GM21825 (cell line): Measurements from ENCODE around the gene CFAP52.
"Not testable (repeated sequence)": the region's sequence is repeated elsewhere in the genome, so short reads cannot be mapped to it uniquely, and the experiment has no call there.

ENCODE experiments used
- ATAC-seq: cut with Tn5 transposase; IDR thresholded peaks from one replicate; pipeline ENCODE4 v1.9.1; 2021; ENCODE audit warnings: mild to moderate bottlenecking, moderate library complexity; ENCODE audit not compliant: unreplicated experiment

The CFAP52 gene

GRCh38 chr17:9644910-9645751 lies 68.7 kb downstream of the CFAP52 start, which contains the start of gene USP43:
USP43 (plus strand) TSS chr17:9645517; CDS start chr17:9645633, 116 bp downstream.
- no peak for ATAC-seq

- ATAC-seq = no peak
These were observed 69.6 kb downstream of the CFAP52 start for GRCh38 chr17:9645851-9646545.

DNA sequence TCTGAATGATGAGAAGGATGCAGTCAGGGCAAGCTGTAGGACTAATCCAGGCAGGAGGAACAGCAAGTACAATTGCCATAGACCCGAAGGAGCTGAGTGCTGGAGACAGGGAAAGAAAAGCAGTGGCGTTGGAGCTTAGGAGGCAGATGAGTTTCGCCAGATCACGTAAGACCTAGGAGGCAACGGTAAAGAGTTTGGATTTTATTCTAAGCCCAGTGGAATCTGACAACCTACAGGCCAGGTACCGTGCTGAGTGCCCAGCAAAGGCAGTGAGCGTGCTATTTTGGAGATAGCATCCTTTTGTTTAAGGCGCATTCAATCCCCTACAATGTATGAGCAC lies 70.1 kb downstream of the CFAP52 start:
- ATAC-seq = no peak

- ATAC-seq = no peak
These were observed 70.6 kb downstream of the CFAP52 start for GRCh38 chr17:9647014-9647413.

- no peak for ATAC-seq
These were observed 72.2 kb downstream of the CFAP52 start for GRCh38 chr17:9648521-9649110.

GRCh38 chr17:9658593-9659211 lies 82.3 kb downstream of the CFAP52 start:
- ATAC-seq = no peak

GRCh38 chr17:9661027-9661426 lies 84.6 kb downstream of the CFAP52 start:
- ATAC-seq = no peak

- not testable (repeated sequence) for ATAC-seq
These were observed 87.1 kb downstream of the CFAP52 start for GRCh38 chr17:9663511-9663910.

GRCh38 chr17:9666461-9667050 lies 90.1 kb downstream of the CFAP52 start:
- no peak for ATAC-seq

GRCh38 chr17:9668517-9668916 lies 92.1 kb downstream of the CFAP52 start:
- no peak for ATAC-seq

DNA sequence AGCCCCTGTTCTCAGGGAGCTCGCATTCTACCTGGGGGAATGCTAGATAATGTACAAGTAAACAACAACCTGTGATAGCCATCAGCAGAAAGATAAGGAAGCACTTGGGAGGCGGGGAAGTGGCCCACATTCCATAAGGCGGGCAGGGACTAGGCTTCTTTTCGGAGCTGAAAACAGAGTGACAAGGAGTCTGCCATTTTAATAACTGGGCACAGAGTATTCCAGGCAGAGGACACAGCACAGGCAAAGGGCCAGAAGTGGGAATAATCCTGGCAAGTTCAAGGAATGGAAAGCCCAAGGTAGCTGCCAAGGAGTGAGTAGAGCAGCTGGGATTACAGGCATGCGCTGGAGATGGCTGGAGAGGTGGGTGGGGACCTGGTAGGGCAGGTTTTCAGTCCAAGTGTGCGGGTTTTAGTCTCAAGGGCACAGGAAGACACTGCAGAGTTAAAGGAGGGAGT lies 93.1 kb downstream of the CFAP52 start:
- ATAC-seq = no peak

- ATAC-seq = no peak
These were observed 94.2 kb downstream of the CFAP52 start for GRCh38 chr17:9670596-9670995.

DNA sequence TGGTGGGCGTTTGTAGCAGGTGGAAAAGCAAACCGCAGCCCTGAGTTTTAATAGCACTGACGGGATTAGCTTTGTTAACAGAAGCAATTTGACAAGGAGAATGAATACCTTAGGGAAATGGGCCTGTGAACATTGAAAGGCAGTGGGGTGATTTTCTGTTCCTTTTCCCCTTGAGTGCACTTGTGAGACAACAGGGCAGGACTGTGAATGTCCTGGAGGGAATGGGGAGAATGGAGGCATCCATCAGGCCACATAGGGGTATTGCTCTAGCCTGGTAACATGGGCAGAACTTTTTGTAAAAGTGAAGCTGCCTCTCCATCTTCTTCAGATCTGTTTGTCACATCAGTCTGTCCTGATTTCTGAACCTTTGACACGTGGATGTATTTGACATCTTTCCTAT lies 95.1 kb downstream of the CFAP52 start:
- no peak for ATAC-seq

DNA sequence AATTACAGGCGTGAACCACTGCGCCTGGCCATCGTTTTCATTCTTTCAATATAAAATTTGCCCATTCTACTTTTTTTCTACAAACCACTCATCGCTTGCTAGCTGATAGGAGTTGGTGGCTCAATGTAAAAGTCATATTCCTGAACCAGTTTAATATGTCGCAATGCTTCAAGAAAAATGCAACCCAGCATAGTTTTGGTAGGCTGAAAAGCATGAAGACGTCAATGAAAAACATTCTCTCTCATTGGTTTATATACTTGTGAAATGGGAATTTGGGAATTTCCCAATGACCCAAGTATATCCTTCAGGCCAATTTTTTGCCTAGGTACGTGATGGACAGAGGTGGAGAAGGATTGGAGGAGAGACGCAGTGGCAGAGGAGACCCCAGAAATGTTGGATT lies 95.8 kb downstream of the CFAP52 start:
- ATAC-seq = no peak

GRCh38 chr17:9672691-9673090 lies 96.2 kb downstream of the CFAP52 start:
- no peak for ATAC-seq

- no peak for ATAC-seq
These were observed 99.6 kb downstream of the CFAP52 start for GRCh38 chr17:9676084-9676483.

DNA sequence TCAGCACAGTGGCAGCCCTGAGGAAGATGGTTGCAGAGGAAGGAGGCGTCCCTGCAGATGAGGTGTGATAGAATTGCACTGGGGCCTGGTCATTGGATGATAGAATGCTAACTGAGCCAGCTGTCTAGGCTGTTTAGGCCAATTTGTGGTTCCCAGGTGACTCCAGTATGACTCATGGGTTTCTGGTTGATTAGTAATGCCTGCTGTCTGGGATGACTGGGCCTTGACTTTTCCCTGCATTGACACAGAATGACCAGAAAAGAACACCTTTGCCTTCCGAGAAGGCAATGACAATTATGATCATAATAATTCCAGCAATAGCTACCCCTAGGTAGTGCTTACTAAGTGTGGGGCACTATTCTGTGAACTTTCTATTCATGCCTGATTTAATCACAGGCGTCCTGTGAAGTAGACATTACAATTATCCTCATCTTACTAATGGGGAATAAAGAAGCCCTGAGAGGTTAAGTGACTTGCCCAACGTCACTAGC lies 100.4 kb downstream of the CFAP52 start:
- ATAC-seq = no peak

- no peak for ATAC-seq
These were observed 101.0 kb downstream of the CFAP52 start for GRCh38 chr17:9677411-9677810.

GRCh38 chr17:9677896-9678295 lies 101.5 kb downstream of the CFAP52 start:
- ATAC-seq = no peak

GRCh38 chr17:9684955-9685621 lies 108.6 kb downstream of the CFAP52 start:
- ATAC-seq = no peak
